Mesendoderm (in vitro differentiated cells): ENCODE data around the gene CFI. TPM values are rescaled to one million over a fixed set of nuclear protein-coding genes. Genes with fewer than 3 reads are reported as not detected.
A peak's percentile ranks its signal among the peaks of the same experiment; 100 is the strongest.

Experiments
- DNase-seq: peaks from one replicate; pipeline ENCODE4 v3.0.0; 2013
- H2AK5ac ChIP-seq: 2 replicates; pipeline ENCODE4 v1.6.1; 2013; ENCODE audit warnings: low read length, inconsistent platforms
- H2BK120ac ChIP-seq: 2 replicates; pipeline ENCODE4 v1.6.1; 2013; ENCODE audit warnings: low read depth, mild to moderate bottlenecking, low read length, moderate library complexity, mixed read lengths
- H2BK15ac ChIP-seq: replicated peaks from 2 replicates; pipeline ENCODE4 v1.6.1; 2013; ENCODE audit warnings: low read depth, mild to moderate bottlenecking, moderate library complexity
- H2BK5ac ChIP-seq: 2 replicates; pipeline ENCODE4 v1.6.1; 2013; ENCODE audit warnings: low read length, inconsistent platforms
- H3K18ac ChIP-seq: 2 replicates; pipeline ENCODE4 v1.6.1; 2013; ENCODE audit warnings: mild to moderate bottlenecking, low read length, mixed read lengths
- H3K23ac ChIP-seq: one replicate; pipeline ENCODE4 v1.6.1; 2013; ENCODE audit warnings: low read length
- H3K27ac ChIP-seq: 2 replicates; pipeline ENCODE4 v1.5.1; 2013; ENCODE audit warnings: low read depth, mild to moderate bottlenecking, inconsistent platforms, low read length, moderate library complexity
- H3K27me3 ChIP-seq: 2 replicates; pipeline ENCODE4 v1.6.1; 2013; ENCODE audit warnings: low read length, control low read depth, mild to moderate bottlenecking, inconsistent platforms; ENCODE audit not compliant: insufficient read depth, poor library complexity
- H3K36me3 ChIP-seq: 2 replicates; pipeline ENCODE4 v1.6.1; 2013; ENCODE audit warnings: low read length, inconsistent platforms; ENCODE audit not compliant: control insufficient read depth, insufficient read depth
- H3K4ac ChIP-seq: one replicate; pipeline ENCODE4 v1.6.1; 2013; ENCODE audit warnings: low read depth, mild to moderate bottlenecking, low read length, moderate library complexity
- H3K4me1 ChIP-seq: 2 replicates; pipeline ENCODE4 v1.6.1; 2013; ENCODE audit warnings: low read depth, low read length, inconsistent platforms; ENCODE audit not compliant: control insufficient read depth
- H3K4me2 ChIP-seq: 2 replicates; pipeline ENCODE4 v1.6.1; 2013; ENCODE audit warnings: low read length
- H3K4me3 ChIP-seq: 2 replicates; pipeline ENCODE4 v1.5.1; 2013; ENCODE audit warnings: mild to moderate bottlenecking, low read length
- H3K56ac ChIP-seq: one replicate; pipeline ENCODE4 v1.6.1; 2013; ENCODE audit warnings: low read length
- H3K79me1 ChIP-seq: 2 replicates; pipeline ENCODE4 v1.6.1; 2013; ENCODE audit warnings: low read length, inconsistent platforms
- H3K79me2 ChIP-seq: 2 replicates; pipeline ENCODE4 v1.6.1; 2013; ENCODE audit warnings: mild to moderate bottlenecking, low read length; ENCODE audit not compliant: control insufficient read depth, insufficient read depth
- H3K9ac ChIP-seq: 2 replicates; pipeline ENCODE4 v1.6.1; 2013; ENCODE audit warnings: low read length, inconsistent platforms
- H4K5ac ChIP-seq: one replicate; pipeline ENCODE4 v1.6.1; 2013; ENCODE audit warnings: low read length
- H4K8ac ChIP-seq: one replicate; pipeline ENCODE4 v1.6.1; 2013; ENCODE audit warnings: low read depth, mild to moderate bottlenecking, control low read depth, low read length, moderate library complexity
- WGBS: extraction: QIAGEN DNeasy Blood & Tissue Kit; methylation state at CpG from one replicate; pipeline ENCODE4 v1.1.7; 2013; ENCODE audit warnings: low lambda C conversion rate, missing lambda C conversion rate; ENCODE audit not compliant: insufficient coverage; ENCODE audit errors: extremely low coverage; 5-methylcytosine and 5-hydroxymethylcytosine counted together
- polyA plus RNA-seq, 2 experiments: library from polyadenylated mRNA; stranded (reverse); fragments of 200-250 nt; gene quantifications; one replicate each; pipeline ENCODE4 v1.2.3, GENCODE V29; 2013

CFI gene
- polyA plus RNA-seq (2013, experiment 1 of 2) = not detected
- polyA plus RNA-seq (2013, experiment 2 of 2) = not detected

DNA sequence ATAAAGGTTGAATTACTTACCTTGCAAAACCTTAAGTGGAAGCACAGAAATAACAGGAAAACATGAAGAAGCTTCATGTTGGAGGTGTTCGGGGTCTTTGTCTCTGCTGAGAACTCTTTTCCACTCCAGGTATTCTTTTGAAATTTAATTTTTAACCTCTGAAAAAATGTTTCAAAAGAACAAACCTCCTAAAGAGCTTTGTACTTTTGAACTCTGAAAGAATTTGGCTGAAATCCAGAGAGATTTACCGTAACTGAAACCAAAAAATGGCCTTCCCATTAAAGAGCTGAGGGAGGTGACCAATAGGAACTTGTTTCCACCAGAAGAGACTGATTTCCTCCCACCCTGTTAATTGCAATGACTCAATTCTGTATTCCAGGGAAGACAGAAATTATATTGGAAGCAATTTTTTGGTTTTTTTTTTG lies at the start of gene CFI:
TSS of gene CFI (minus strand) at position 105 of the 425 bp plus-strand sequence. CDS start at position 77, 28 bp downstream.
- H3K23ac ChIP-seq = no peak within 1 kb of the TSS
- H3K4ac ChIP-seq = no peak within 1 kb of the TSS
- H3K9ac ChIP-seq = no peak within 1 kb of the TSS
- H4K8ac ChIP-seq = no peak within 1 kb of the TSS
- no peak within 1 kb of the TSS for H2AK5ac ChIP-seq
- H3K79me2 ChIP-seq = no peaks in the 10 kb centered on the region
- H2BK15ac ChIP-seq = no peak within 1 kb of the TSS
- no peak within 1 kb of the TSS for H3K27ac ChIP-seq
- no peak within 1 kb of the TSS for H4K5ac ChIP-seq
- no peak within 1 kb of the TSS for H2BK5ac ChIP-seq
- H3K18ac ChIP-seq = no peak within 1 kb of the TSS
- H3K4me1 ChIP-seq = no peaks in the 10 kb centered on the region
- H3K56ac ChIP-seq = no peak within 1 kb of the TSS
- H3K79me1 ChIP-seq = no peaks in the 10 kb centered on the region
- H3K27me3 ChIP-seq = no peaks in the 10 kb centered on the region
- no CpG with 5 or more reads among the region's 2 CpGs for WGBS
- DNase-seq = no peak
- H2BK120ac ChIP-seq = no peak within 1 kb of the TSS
- H3K36me3 ChIP-seq = no peaks in the 10 kb centered on the region
- H3K4me3 ChIP-seq = no peak within 1 kb of the TSS
- no peak within 1 kb of the TSS for H3K4me2 ChIP-seq

- H2BK120ac ChIP-seq = no peak overlapping the region
- DNase-seq = no peak
- H3K36me3 ChIP-seq = no peaks in the 10 kb centered on the region
- H3K56ac ChIP-seq = no peak overlapping the region
- no peak overlapping the region for H3K4ac ChIP-seq
- no peak overlapping the region for H2BK15ac ChIP-seq
- no peak overlapping the region for H3K18ac ChIP-seq
- no CpG with 5 or more reads among the region's 5 CpGs for WGBS
- no peak overlapping the region for H3K9ac ChIP-seq
- H3K4me1 ChIP-seq = peaks cover 7% of the 10 kb centered on the region
- no peaks in the 10 kb centered on the region for H3K79me1 ChIP-seq
- H3K23ac ChIP-seq = no peak overlapping the region
- no peaks in the 10 kb centered on the region for H3K79me2 ChIP-seq
- H2BK5ac ChIP-seq = no peak overlapping the region
- H3K4me3 ChIP-seq = no peak overlapping the region
- H3K27ac ChIP-seq = no peak overlapping the region
- no peak overlapping the region for H4K8ac ChIP-seq
- no peak overlapping the region for H2AK5ac ChIP-seq
- no peak overlapping the region for H4K5ac ChIP-seq
- no peak overlapping the region for H3K4me2 ChIP-seq
- no peaks in the 10 kb centered on the region for H3K27me3 ChIP-seq
Observed at GRCh38 chr4:109850601-109851000, 48.8 kb upstream of the CFI start.

DNA sequence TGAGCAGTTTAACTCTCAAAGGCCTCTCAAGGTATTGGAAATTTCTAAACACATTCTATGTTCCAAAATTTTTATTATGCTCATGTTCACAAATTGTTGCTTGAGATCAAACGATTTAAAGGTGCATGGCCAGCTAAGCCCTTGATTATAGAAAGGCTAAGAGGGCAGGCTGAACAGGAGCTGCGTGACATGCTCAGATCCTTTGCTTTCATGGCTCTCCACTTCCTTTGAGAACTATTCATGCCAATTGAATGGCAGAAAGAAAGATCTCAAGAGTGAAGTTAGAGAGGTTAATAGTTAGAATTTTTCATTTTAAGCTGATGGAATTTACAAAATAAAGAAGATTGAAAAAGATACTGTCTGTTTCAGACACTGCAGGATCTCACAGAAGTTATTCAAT lies 46.7 kb upstream of the CFI start:
- no peak overlapping the region for H3K4me3 ChIP-seq
- H3K79me2 ChIP-seq = no peaks in the 10 kb centered on the region
- H3K27me3 ChIP-seq = no peaks in the 10 kb centered on the region
- no peak overlapping the region for H3K27ac ChIP-seq
- no peak overlapping the region for H3K4me2 ChIP-seq
- H4K8ac ChIP-seq = no peak overlapping the region
- no peak overlapping the region for H3K9ac ChIP-seq
- peaks cover 9% of the 10 kb centered on the region for H3K4me1 ChIP-seq
- no peak overlapping the region for H2BK15ac ChIP-seq
- H2BK120ac ChIP-seq = peak overlapping the region; percentile 73
- H3K23ac ChIP-seq = no peak overlapping the region
- H2AK5ac ChIP-seq = no peak overlapping the region
- no peaks in the 10 kb centered on the region for H3K36me3 ChIP-seq
- H3K4ac ChIP-seq = no peak overlapping the region
- no peak overlapping the region for H4K5ac ChIP-seq
- peak; percentile 13 for DNase-seq
- H3K79me1 ChIP-seq = no peaks in the 10 kb centered on the region
- no peak overlapping the region for H3K56ac ChIP-seq
- peak overlapping the region; percentile 43 for H2BK5ac ChIP-seq
- H3K18ac ChIP-seq = no peak overlapping the region
- no CpG with 5 or more reads among the region's 2 CpGs for WGBS

DNA sequence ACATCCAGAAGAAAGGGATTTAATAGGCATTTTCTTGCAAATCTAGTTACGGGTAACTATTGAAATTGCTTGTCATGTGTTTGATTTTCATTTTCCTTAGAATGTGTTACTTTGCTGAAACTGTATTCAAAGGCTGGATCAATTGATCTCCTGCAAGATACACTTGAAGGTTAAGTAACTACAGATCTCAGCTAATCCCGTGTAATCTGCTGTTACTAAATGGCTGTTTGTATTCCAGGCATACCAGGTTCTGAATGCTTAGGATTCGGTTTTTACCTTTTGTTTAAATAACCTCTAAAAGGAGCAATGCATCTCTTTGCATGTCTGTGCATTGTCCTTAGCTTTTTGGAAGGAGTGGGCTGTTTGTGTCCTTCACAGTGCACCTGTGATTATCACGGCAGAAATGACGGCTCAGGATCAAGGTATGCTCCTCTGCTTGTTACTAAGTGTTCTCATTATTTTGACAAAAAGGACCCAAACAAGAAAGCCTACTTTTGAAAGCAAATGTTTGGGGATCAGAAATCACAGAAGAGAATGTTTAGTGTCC lies 46.2 kb upstream of the CFI start, which contains the start of gene LRIT3:
TSS of gene LRIT3 (plus strand) at position 212 of the 547 bp plus-strand sequence. CDS start at position 307, 95 bp downstream.
- Histone ChIP-seq H3K27me3 (no peaks in the 10 kb centered on the region), H4K8ac (no peak within 1 kb of the TSS), H2BK120ac (peak within 1 kb of the TSS; percentile 73), H3K56ac (peak within 1 kb of the TSS; percentile 19), H3K36me3 (no peaks in the 10 kb centered on the region), H2BK15ac (no peak within 1 kb of the TSS), H3K79me2 (no peaks in the 10 kb centered on the region), H2AK5ac (no peak within 1 kb of the TSS), H3K18ac (peak within 1 kb of the TSS; percentile 84), H3K27ac (no peak within 1 kb of the TSS), H4K5ac (no peak within 1 kb of the TSS), H3K23ac (no peak within 1 kb of the TSS), H3K9ac (no peak within 1 kb of the TSS), H3K79me1 (no peaks in the 10 kb centered on the region), H2BK5ac (peak within 1 kb of the TSS; percentile 43), H3K4me3 (no peak within 1 kb of the TSS), H3K4me1 (peaks cover 9% of the 10 kb centered on the region), H3K4me2 (no peak within 1 kb of the TSS), H3K4ac (no peak within 1 kb of the TSS)
- DNase-seq = peak; percentile 72
- no CpG with 5 or more reads among the region's 5 CpGs for WGBS

GRCh38 chr4:109846395-109847098 lies 44.7 kb upstream of the CFI start:
- Histone ChIP-seq H2AK5ac (no peak overlapping the region), H3K27ac (peak overlapping the region; percentile 80), H2BK15ac (peak overlapping the region; percentile 74), H3K18ac (peak overlapping the region; percentile 28), H3K56ac (peak overlapping the region; percentile 78), H3K79me2 (no peaks in the 10 kb centered on the region), H3K9ac (peak overlapping the region; percentile 37), H3K4ac (no peak overlapping the region), H3K4me1 (peaks cover 9% of the 10 kb centered on the region), H3K4me3 (no peak overlapping the region), H2BK120ac (no peak overlapping the region), H3K4me2 (no peak overlapping the region), H3K23ac (no peak overlapping the region), H2BK5ac (peak overlapping the region; percentile 97), H4K8ac (no peak overlapping the region), H3K36me3 (no peaks in the 10 kb centered on the region), H4K5ac (peak overlapping the region; percentile 86), H3K79me1 (no peaks in the 10 kb centered on the region), H3K27me3 (no peaks in the 10 kb centered on the region)
- WGBS = no CpG with 5 or more reads among the region's 6 CpGs
- peak; percentile 97 for DNase-seq
